IgD-negative memory B cell (primary cell): Measurements from ENCODE around the gene EFCAB14. TPM values are rescaled to one million over a fixed set of nuclear protein-coding genes. Genes with fewer than 3 reads are reported as not detected.
"Not testable (repeated sequence)": the region's sequence is repeated elsewhere in the genome, so short reads cannot be mapped to it uniquely, and the experiment has no call there.

Experiments used
- H3K27ac Mint-ChIP-seq, 3 donors: one replicate each; pipeline ENCODE4 v1.8.0; 2020 to 2022; ENCODE audit warnings: mild to moderate bottlenecking in 3 of 3, mixed read lengths in 3 of 3, moderate library complexity in 1 of 3
- H3K27me3 Mint-ChIP-seq: one replicate; pipeline ENCODE4 v1.8.0; 2021; ENCODE audit warnings: mixed read lengths
- H3K36me3 Mint-ChIP-seq: one replicate; pipeline ENCODE4 v1.8.0; 2020; ENCODE audit warnings: mild to moderate bottlenecking, mixed read lengths
- H3K4me1 Mint-ChIP-seq, 3 donors: one replicate each; pipeline ENCODE4 v1.8.0; 2020 to 2022; ENCODE audit warnings: mixed read lengths in 3 of 3, mild to moderate bottlenecking in 1 of 3
- H3K4me3 Mint-ChIP-seq, 4 donors: one replicate each; pipeline ENCODE4 v1.8.0; 2020 to 2022; ENCODE audit warnings: mild to moderate bottlenecking in 4 of 4, mixed read lengths in 4 of 4, moderate library complexity in 3 of 4
- H3K9me3 Mint-ChIP-seq, 3 donors: one replicate each; pipeline ENCODE4 v1.8.0; 2020 to 2021; ENCODE audit warnings: mixed read lengths in 3 of 3, mild to moderate bottlenecking in 1 of 3
- polyA plus RNA-seq: library from polyadenylated mRNA; unstranded; fragments of 300-500 nt; fragmentation: Illumina TruSeq; gene quantifications from one replicate; pipeline ENCODE4 v1.2.3, GENCODE V29; 2021

Gene EFCAB14
- polyA plus RNA-seq, 1 donor from 2014 or later: 88.1 TPM

GRCh38 chr1:46681333-46682034, 37.4 kb downstream of the EFCAB14 start:
- Mint-ChIP-seq H3K4me1 (peaks cover 0 to 8% (median 5%) of the 10 kb centered on the region in 3 donors), H3K27ac (peak overlapping the region in 1 of 3 donors; percentile 62), H3K36me3 (peaks cover 9% of the 10 kb centered on the region), H3K9me3 (no peaks in the 10 kb centered on the region), H3K27me3 (no peaks in the 10 kb centered on the region), H3K4me3 (no peak overlapping the region)

GRCh38 chr1:46679789-46680573, 38.9 kb downstream of the EFCAB14 start:
- Mint-ChIP-seq H3K4me1 (peaks cover 5 to 9% (median 8%) of the 10 kb centered on the region in 3 donors), H3K9me3 (no peaks in the 10 kb centered on the region), H3K27me3 (no peaks in the 10 kb centered on the region), H3K36me3 (peaks cover 9% of the 10 kb centered on the region), H3K27ac (no peak overlapping the region), H3K4me3 (no peak overlapping the region)

- Mint-ChIP-seq H3K4me1 (peaks cover 5 to 9% (median 8%) of the 10 kb centered on the region in 3 donors), H3K27ac (peak overlapping the region in 1 of 3 donors; percentile 28), H3K9me3 (no peaks in the 10 kb centered on the region), H3K36me3 (peaks cover 9% of the 10 kb centered on the region), H3K27me3 (no peaks in the 10 kb centered on the region), H3K4me3 (no peak overlapping the region)
Measured at GRCh38 chr1:46677339-46677738, 41.6 kb downstream of the EFCAB14 start.

- no peak overlapping the region for H3K4me3 Mint-ChIP-seq
- no peaks in the 10 kb centered on the region for H3K9me3 Mint-ChIP-seq
- H3K4me1 Mint-ChIP-seq: peaks cover 5 to 9% (median 8%) of the 10 kb centered on the region in 3 donors
- H3K27ac Mint-ChIP-seq: peak overlapping the region in 1 of 3 donors; percentile 89
- no peaks in the 10 kb centered on the region for H3K27me3 Mint-ChIP-seq
- H3K36me3 Mint-ChIP-seq: peaks cover 9% of the 10 kb centered on the region
Measured at GRCh38 chr1:46676531-46676930, 42.4 kb downstream of the EFCAB14 start.

- Mint-ChIP-seq H3K36me3 (peaks cover 8% of the 10 kb centered on the region), H3K4me3 (no peak overlapping the region), H3K9me3 (no peaks in the 10 kb centered on the region), H3K4me1 (peaks cover 5 to 9% (median 8%) of the 10 kb centered on the region in 3 donors), H3K27ac (peak overlapping the region in 2 of 3 donors; percentile 63 to 89), H3K27me3 (no peaks in the 10 kb centered on the region)
Measured at GRCh38 chr1:46675549-46676314, 43.2 kb downstream of the EFCAB14 start.

- Mint-ChIP-seq H3K4me1 (peaks cover 3 to 9% (median 5%) of the 10 kb centered on the region in 3 donors), H3K9me3 (no peaks in the 10 kb centered on the region), H3K36me3 (peaks cover 4% of the 10 kb centered on the region), H3K27ac (no peak overlapping the region), H3K27me3 (no peaks in the 10 kb centered on the region), H3K4me3 (no peak overlapping the region)
Measured at GRCh38 chr1:46673749-46674182, 45.1 kb downstream of the EFCAB14 start.

GRCh38 chr1:46672696-46673095, 46.2 kb downstream of the EFCAB14 start:
- Mint-ChIP-seq H3K4me3 (peak overlapping the region in 1 of 4 donors; percentile 35), H3K9me3 (no peaks in the 10 kb centered on the region), H3K4me1 (peaks cover 3 to 9% (median 5%) of the 10 kb centered on the region in 3 donors), H3K27me3 (no peaks in the 10 kb centered on the region), H3K36me3 (peaks cover 4% of the 10 kb centered on the region), H3K27ac (peak overlapping the region in 1 of 3 donors; percentile 59)

GRCh38 chr1:46671554-46671953, 47.4 kb downstream of the EFCAB14 start, which contains the start of gene TEX38:
Gene TEX38, plus strand, starts transcription at chr1:46671854. Its CDS starts 81 bp downstream, at chr1:46671935.
- Mint-ChIP-seq H3K9me3 (no peaks in the 10 kb centered on the region), H3K27ac (peak within 1 kb of the TSS in 1 of 3 donors; percentile 59), H3K36me3 (no peaks in the 10 kb centered on the region), H3K27me3 (no peaks in the 10 kb centered on the region), H3K4me1 (peaks cover 5 to 20% (median 9%) of the 10 kb centered on the region in 3 donors), H3K4me3 (peak within 1 kb of the TSS in 1 of 4 donors; percentile 35)

GRCh38 chr1:46670134-46670533, 48.8 kb downstream of the EFCAB14 start:
- H3K9me3 Mint-ChIP-seq: no peaks in the 10 kb centered on the region
- no peak overlapping the region for H3K4me3 Mint-ChIP-seq
- peaks cover 8 to 12% (median 10%) of the 10 kb centered on the region in 3 donors for H3K4me1 Mint-ChIP-seq
- H3K36me3 Mint-ChIP-seq: no peaks in the 10 kb centered on the region
- no peaks in the 10 kb centered on the region for H3K27me3 Mint-ChIP-seq
- no peak overlapping the region for H3K27ac Mint-ChIP-seq

GRCh38 chr1:46667782-46668760, 50.8 kb downstream of the EFCAB14 start, which contains the start of gene ATPAF1:
Gene ATPAF1, minus strand, starts transcription at chr1:46668364. Its CDS starts 42 bp downstream, at chr1:46668322.
- peak within 1 kb of the TSS in 1 of 3 donors; percentile 95 for H3K27ac Mint-ChIP-seq
- no peaks in the 10 kb centered on the region for H3K9me3 Mint-ChIP-seq
- peak within 1 kb of the TSS in 2 of 4 donors; percentile 77 to 92 for H3K4me3 Mint-ChIP-seq
- H3K36me3 Mint-ChIP-seq: peaks cover 2% of the 10 kb centered on the region
- H3K4me1 Mint-ChIP-seq: peaks cover 8 to 12% (median 10%) of the 10 kb centered on the region in 3 donors
- no peaks in the 10 kb centered on the region for H3K27me3 Mint-ChIP-seq

GRCh38 chr1:46665983-46666382, 52.9 kb downstream of the EFCAB14 start:
- no peaks in the 10 kb centered on the region for H3K9me3 Mint-ChIP-seq
- no peak overlapping the region for H3K27ac Mint-ChIP-seq
- H3K27me3 Mint-ChIP-seq: no peaks in the 10 kb centered on the region
- H3K36me3 Mint-ChIP-seq: peaks cover 2% of the 10 kb centered on the region
- H3K4me1 Mint-ChIP-seq: peaks cover 8 to 12% (median 10%) of the 10 kb centered on the region in 3 donors
- peak overlapping the region in 2 of 4 donors; percentile 30 to 77 for H3K4me3 Mint-ChIP-seq

- not testable (repeated sequence) for H3K4me3 Mint-ChIP-seq, H3K27ac Mint-ChIP-seq, H3K9me3 Mint-ChIP-seq, H3K36me3 Mint-ChIP-seq, H3K27me3 Mint-ChIP-seq
- peaks cover 8 to 12% (median 10%) of the 10 kb centered on the region in 3 donors for H3K4me1 Mint-ChIP-seq
Measured at GRCh38 chr1:46662919-46663318, 56.0 kb downstream of the EFCAB14 start.

- not testable (repeated sequence) for H3K9me3 Mint-ChIP-seq, H3K27me3 Mint-ChIP-seq, H3K4me3 Mint-ChIP-seq, H3K36me3 Mint-ChIP-seq, H3K27ac Mint-ChIP-seq, H3K4me1 Mint-ChIP-seq
Measured at GRCh38 chr1:46660116-46660515, 58.8 kb downstream of the EFCAB14 start.
